Epithelial cell of esophagus (primary cell): ENCODE results near the gene TJAP1.

ENCODE experiments used
- DNase-seq: peaks from one replicate; pipeline ENCODE4 v3.0.0; 2010; ENCODE audit warnings: low read depth
- H3K4me3 ChIP-seq: 2 replicates; pipeline ENCODE4 v1.5.1; 2011; ENCODE audit warnings: mild to moderate bottlenecking, low read length, control low read depth
- CTCF ChIP-seq: IDR thresholded peaks from 2 replicates; pipeline ENCODE4 v1.5.1; 2011; ENCODE audit warnings: low read depth, mild to moderate bottlenecking, low read length, control low read depth, inconsistent platforms; ENCODE audit not compliant: insufficient read depth; ENCODE audit errors: missing control alignments

The TJAP1 gene

GRCh38 chr6:43467752-43468151 is 9.6 kb upstream of the TJAP1 start:
- no peak for TF ChIP-seq CTCF
- no peak overlapping the region for H3K4me3 ChIP-seq
- no peak for DNase-seq

- H3K4me3 ChIP-seq, result no peak overlapping the region
- no peak for DNase-seq
- TF ChIP-seq CTCF, result no peak
These were observed 9.1 kb upstream of the TJAP1 start for GRCh38 chr6:43468240-43468639.

- no peak overlapping the region for H3K4me3 ChIP-seq
- peak; percentile 33 for DNase-seq
- no peak for TF ChIP-seq CTCF
These were observed 8.4 kb upstream of the TJAP1 start for GRCh38 chr6:43468748-43469681.

- no peak overlapping the region for H3K4me3 ChIP-seq
- no peak for TF ChIP-seq CTCF
- no peak for DNase-seq
These were observed 7.4 kb upstream of the TJAP1 start for GRCh38 chr6:43469947-43470346.

- no peak overlapping the region for H3K4me3 ChIP-seq
- TF ChIP-seq CTCF, result no peak
- DNase-seq, result no peak
These were observed 6.0 kb upstream of the TJAP1 start for GRCh38 chr6:43471399-43471798.

- TF ChIP-seq CTCF, result no peak
- DNase-seq, result no peak
- H3K4me3 ChIP-seq, result no peak overlapping the region
These were observed 4.9 kb upstream of the TJAP1 start for GRCh38 chr6:43472515-43472914.

GRCh38 chr6:43475516-43475915 is 1.9 kb upstream of the TJAP1 start:
- no peak overlapping the region for H3K4me3 ChIP-seq
- DNase-seq, result no peak
- no peak for TF ChIP-seq CTCF
